ENCODE results near the gene ZNF611.

ZNF611 gene

DNA sequence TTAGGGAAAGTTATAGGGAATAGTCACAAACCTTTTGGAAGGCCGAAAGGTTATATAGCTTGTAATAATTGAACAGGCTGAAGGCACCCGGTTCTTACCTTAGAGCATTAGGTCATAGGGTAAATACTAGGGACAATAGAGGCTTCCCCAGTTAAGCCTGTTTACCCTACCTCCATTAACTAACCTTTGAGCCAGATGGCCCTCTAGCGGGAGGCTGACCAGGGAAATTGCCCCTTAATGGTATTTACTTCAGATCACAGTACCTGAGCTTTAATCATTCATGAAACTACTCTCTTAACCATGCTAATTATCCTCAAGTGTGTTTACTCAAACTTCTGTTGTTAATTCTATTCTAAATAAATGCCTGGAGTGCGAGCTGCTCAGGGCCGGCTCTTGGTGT is 76.2 kb downstream of the ZNF611 start:
- no peak for FAIRE-seq
- TF ChIP-seq PAX5 (IDR thresholded peaks at IDR 0.05; ENCODE audit: insufficient read depth, low read length, severe bottlenecking): no peak
- no peak for TF ChIP-seq TAF1 (IDR thresholded peaks at IDR 0.05; ENCODE audit: low read depth, low read length)
- TF ChIP-seq POLR2A (IDR thresholded peaks at IDR 0.05; ENCODE audit: low read depth, low read length): no peak
- no peak for TF ChIP-seq SPI1 (IDR thresholded peaks at IDR 0.05; ENCODE audit: low read depth, low read length)
- TF ChIP-seq POLR2AphosphoS5 (IDR thresholded peaks at IDR 0.05; ENCODE audit: low read depth, low read length): no peak
- no peak for TF ChIP-seq POU2F2 (IDR thresholded peaks at IDR 0.05; ENCODE audit: low read depth, low read length)

DNA sequence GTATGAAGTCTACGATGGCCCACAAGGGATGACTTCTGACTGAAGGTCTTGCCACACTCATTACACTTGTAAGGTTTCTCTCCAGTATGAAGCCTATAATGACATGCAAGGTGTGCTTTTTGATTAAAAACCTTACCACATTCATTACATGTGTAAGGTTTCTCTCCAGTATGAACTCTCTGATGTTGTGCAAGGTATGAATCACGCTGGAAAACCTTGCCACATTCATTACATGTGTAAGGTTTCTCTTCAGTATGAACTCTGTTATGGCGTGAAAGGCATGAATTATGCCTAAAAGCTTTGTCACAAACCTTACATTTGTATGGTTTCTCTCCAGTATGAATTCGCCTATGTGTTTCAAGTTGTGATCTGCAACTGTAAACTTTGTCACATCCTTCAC is 81.7 kb downstream of the ZNF611 start:
- DNase-seq (ENCODE audit: insufficient read length, low spot score): no peak
- TF ChIP-seq POLR2AphosphoS5 (IDR thresholded peaks at IDR 0.05; ENCODE audit: low read depth, low read length) (no peak), PAX5 (IDR thresholded peaks at IDR 0.05; ENCODE audit: insufficient read depth, low read length, severe bottlenecking) (no peak)
- no peak for FAIRE-seq

More for the DNA sequence above, 76.2 kb downstream of the ZNF611 start:
- no peak for DNase-seq (ENCODE audit: insufficient read length, low spot score)

Measured in GM12891 (cell line).